Dedifferentiated amniotic fluid mesenchymal stem cell (primary cell): Measurements from ENCODE around the gene SERPINB12.

Experiments used
- DNase-seq: peaks from one replicate; pipeline ENCODE4 v3.0.0-alpha.2; 2016; ENCODE audit errors: extremely low spot score

SERPINB12 gene

DNA sequence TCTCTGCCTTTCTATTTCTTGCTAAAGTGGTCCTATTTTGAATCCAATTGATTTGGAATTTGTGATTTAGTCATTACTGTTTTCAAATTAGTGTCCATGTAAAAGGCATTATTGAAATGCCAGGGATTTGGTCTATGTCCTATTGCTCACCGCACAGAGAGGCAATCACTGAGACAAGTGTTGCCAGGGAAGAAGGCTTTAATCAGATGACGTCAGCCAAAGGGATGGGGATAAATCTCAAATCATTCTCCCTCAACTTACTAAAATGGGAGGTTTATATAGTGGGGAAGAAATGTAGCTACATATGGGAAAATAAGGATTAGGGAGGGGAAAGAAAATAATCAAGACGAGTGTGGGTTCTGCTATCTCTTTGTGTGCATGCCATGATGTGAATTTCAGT, 9.6 kb downstream of the SERPINB12 start:
- no peak for DNase-seq

DNA sequence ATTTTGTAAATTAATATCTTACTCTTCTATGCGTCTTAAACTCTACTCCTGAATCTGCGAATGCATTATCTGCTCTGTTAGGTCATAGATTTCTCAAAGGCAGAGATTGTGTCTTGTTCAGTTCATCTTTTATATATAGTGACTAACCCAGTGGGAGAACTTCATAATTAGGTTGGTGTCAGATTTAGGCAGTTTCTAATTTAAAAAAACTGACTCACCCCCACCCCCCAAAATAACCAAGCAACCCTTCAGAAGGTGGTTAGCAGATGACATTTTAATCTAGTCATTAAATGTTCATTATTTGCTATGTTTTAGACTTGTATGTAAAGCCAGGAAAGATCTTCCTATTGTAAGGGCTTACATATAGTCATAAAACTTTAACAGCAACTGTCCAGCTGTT, 10.4 kb downstream of the SERPINB12 start:
- no peak for DNase-seq

- peak; percentile 95 for DNase-seq
These were observed 10.9 kb downstream of the SERPINB12 start for GRCh38 chr18:63553081-63553480.

- DNase-seq: no peak
These were observed 17.7 kb downstream of the SERPINB12 start for GRCh38 chr18:63559567-63560491.

DNA sequence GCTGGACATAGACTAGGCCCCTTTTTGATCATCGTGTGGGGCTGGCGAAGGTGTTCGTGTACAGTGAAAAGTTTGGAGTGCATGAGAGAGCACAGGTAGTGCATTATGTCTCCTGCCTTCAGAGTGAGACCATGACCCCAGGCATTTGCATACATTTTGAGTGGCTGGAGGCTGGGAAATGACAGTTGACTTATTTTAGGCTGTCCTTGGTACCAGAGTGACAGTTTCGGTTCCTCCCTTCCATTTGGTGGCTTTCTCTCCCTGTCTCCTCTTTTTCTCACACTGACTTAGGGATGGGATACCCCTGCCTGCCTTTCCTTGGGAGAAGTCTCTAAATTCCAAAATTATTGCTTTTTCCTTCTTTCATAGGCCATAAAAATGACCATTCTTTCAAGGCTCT, 20.1 kb downstream of the SERPINB12 start:
- DNase-seq: no peak

DNA sequence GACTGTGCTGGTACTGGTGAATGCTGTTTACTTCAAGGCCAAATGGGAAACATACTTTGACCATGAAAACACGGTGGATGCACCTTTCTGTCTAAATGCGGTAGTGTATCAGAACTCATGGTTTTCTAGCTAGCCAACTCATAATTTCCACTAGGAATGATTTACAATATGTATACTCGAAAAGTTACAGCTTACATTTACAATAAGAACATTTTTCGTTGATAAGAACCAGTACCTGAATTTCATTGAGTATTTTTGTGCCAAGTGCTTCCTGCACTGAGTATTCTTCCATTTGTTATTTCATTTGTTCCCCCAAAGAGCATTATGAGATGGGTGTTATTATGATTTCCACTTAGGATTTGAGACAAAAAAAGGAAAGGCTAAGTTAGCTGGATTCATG, 21.9 kb downstream of the SERPINB12 start:
- DNase-seq: no peak

- DNase-seq: no peak
These were observed 22.4 kb downstream of the SERPINB12 start for GRCh38 chr18:63564561-63564960.

DNA sequence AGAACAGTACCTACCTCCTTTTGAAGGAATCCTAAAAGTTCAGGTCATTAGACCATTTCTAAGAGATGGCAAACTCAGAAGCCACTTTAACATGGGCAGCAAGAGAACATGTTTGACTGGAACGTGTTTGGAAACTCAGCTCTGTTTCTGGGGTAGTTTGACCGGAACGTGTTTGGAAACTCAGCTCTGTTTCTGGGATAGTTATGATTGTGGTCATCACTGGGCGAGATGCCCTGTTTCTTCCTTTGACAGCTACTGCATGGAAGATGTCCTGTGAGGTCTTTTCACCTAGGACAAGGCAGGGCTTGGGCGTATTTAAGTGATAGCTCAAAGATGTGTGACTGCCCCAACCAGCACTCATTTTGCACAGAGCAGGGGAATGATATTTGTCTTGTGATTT, 25.1 kb downstream of the SERPINB12 start:
- DNase-seq: no peak

- no peak for DNase-seq
These were observed 25.7 kb downstream of the SERPINB12 start for GRCh38 chr18:63567825-63568224.

GRCh38 chr18:63570721-63571120, 28.6 kb downstream of the SERPINB12 start:
- no peak for DNase-seq

DNA sequence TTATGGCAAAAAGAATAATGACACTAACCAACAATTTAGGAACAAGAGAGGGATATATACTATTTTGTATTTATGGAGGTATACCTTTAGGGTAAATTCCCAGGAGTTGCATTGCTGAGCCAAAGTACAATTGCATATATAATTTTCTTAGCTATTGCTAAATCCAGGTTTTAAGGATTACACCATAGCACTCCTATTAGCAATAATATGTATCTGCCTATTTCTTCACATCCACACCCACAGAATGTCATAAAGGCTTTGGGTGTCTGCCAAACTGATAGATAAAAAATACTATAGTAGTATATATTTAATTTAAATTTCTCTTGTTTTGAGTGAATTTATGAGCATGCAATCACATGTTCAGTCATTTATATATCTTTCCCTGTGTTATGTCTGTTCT, 33.5 kb downstream of the SERPINB12 start:
- no peak for DNase-seq

DNA sequence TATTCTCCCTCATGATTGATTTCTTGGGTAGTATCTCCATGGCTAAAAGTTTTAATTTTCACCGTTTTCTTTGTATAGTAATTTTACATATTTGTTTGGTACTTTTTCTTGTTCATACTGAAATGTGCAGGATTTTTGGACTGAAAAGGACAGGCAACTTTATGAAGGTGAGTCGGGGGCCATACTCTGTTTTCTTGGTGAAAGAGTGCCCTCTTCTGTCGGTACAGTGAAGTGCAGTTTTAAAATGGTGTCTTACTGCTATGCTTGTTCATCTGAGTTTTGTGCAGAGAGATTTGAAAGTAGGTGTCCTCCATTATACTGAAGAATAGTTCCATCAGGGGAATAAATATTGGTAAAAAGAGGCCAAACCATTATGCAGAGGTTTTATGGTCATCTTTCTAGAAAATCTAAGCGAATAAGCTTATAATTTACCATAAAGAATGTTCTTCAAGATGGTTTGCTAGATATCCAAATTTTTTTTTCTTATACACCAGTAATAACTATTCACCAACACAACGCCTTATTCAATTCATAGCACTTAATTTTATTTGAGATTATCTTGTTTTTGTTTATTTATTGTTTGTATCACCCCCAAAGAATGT, 36.3 kb downstream of the SERPINB12 start:
- peak; percentile 56 for DNase-seq

- no peak for DNase-seq
These were observed 37.4 kb downstream of the SERPINB12 start for GRCh38 chr18:63579616-63580015.

DNA sequence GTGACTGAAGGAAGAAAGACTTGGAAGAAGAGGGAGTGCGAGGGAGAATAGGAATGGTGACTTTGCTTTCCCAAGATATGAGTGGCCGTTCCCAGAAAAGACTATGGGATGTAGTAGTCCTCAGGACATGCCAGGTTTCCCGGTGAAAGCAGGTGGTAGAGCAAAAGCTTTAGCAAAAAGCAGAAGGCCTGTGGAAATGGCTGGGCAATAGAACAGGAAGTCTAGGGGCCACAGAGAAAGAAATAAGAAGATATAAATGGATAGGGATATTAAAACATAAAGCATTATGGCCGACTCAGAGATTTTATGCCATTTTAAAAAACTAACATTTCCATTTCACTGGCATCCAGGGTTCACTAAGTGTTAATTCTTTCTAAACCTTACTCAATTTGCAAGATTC, 43.8 kb downstream of the SERPINB12 start:
- DNase-seq: no peak

DNA sequence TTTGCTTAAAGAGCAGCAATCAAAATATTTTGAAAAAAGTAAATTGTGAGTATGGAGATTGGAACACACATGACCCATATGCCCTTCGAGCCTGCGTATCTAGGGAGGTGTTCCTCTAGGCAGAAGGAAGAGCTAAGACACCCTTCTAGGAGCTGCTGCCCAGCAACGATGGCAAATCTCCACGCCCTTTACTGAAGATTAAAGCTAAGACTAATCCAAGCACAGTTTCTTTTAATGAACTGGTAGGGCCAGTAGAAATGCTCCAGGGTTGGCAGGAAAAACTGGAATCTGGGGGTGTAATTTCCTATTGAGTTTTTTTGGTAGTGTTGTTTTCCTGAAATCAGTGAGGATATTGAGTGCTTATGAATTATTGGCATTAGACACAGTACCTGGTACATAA, 44.3 kb downstream of the SERPINB12 start:
- no peak for DNase-seq

GRCh38 chr18:63586966-63587365, 44.8 kb downstream of the SERPINB12 start, which contains the start of gene SERPINB13:
TSS of gene SERPINB13 (plus strand) at chr18:63587343. CDS start at chr18:63588668, 1,325 bp downstream.
- DNase-seq: no peak

DNA sequence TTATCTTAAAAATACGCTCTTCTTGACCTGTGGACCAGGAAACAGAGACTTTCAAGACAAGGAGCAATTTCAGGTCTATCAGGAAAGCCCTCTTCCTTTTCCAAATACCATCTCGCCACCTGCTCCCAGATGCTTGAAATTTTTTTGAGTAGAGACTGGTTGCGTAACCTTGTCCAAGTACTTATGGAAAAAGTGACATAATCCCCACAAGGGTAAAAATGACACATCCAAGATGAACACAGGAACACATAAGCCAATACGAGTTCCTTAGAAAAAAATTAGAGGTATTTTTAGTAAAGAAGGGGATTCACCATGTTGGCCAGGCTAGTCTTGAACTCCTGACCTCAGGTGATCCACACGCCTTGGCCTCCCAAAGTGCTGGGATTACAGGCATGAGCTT, 46.7 kb downstream of the SERPINB12 start:
- no peak for DNase-seq

DNA sequence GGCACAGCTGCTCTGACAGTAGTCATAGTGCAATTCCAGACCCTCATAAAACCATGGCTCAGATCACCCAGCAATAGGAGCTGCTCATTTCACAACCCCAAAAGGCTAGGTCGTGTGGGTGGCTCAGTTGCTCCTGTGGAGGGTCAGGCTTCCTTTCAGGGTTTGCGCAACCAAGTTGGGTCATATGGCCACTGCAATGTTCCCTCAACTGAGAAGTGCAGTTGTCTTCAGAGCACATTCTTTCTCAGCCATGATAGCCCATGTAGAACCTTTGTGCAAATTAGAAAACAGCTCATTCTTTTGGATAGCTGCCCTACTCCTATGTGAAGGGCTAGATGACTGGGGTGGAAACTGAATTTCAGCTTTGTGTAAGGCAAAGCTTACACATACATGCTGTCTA, 48.2 kb downstream of the SERPINB12 start:
- DNase-seq: no peak

GRCh38 chr18:63590966-63591695, 49.0 kb downstream of the SERPINB12 start:
- DNase-seq: no peak

- no peak for DNase-seq
These were observed 49.6 kb downstream of the SERPINB12 start for GRCh38 chr18:63591725-63592124.

GRCh38 chr18:63592471-63592870, 50.3 kb downstream of the SERPINB12 start:
- DNase-seq: no peak

- DNase-seq: no peak
These were observed 54.8 kb downstream of the SERPINB12 start for GRCh38 chr18:63596964-63597363.

GRCh38 chr18:63603355-63603754, 61.2 kb downstream of the SERPINB12 start:
- DNase-seq: no peak
